Activated T-helper 1 cell treated with anti-CD3 and anti-CD28 coated beads, Interleukin-12 subunit alpha, Interleukin-12 subunit beta, Interleukin-2, Interleukin-4 antibody, amounts not matched to agents 30 ng/mL and 10 ng/mL and 1 ng/mL, durations not matched to agents 14 hours and 24 hours and 36 hours (primary cell): ENCODE data around the gene AUTS2. TPM values are rescaled to one million over a fixed set of nuclear protein-coding genes. Genes with fewer than 3 reads are reported as not detected.

Experiments used
- DNase-seq: peaks from one replicate; pipeline ENCODE4 v3.0.0; 2021; ENCODE audit warnings: low spot score
- H3K27ac Mint-ChIP-seq: one replicate; pipeline ENCODE4 v1.8.0; 2021; ENCODE audit warnings: mild to moderate bottlenecking, mixed read lengths
- H3K27me3 Mint-ChIP-seq: one replicate; pipeline ENCODE4 v1.8.0; 2022; ENCODE audit warnings: mild to moderate bottlenecking, moderate library complexity, mixed read lengths; ENCODE audit not compliant: insufficient read depth
- H3K36me3 Mint-ChIP-seq: one replicate; pipeline ENCODE4 v1.8.0; 2021; ENCODE audit warnings: low read depth, mixed read lengths
- H3K4me1 Mint-ChIP-seq: one replicate; pipeline ENCODE4 v1.8.0; 2021; ENCODE audit warnings: low read depth, mixed read lengths
- H3K4me3 Mint-ChIP-seq: one replicate; pipeline ENCODE4 v1.8.0; 2021; ENCODE audit warnings: mild to moderate bottlenecking, moderate library complexity, mixed read lengths
- H3K9me3 Mint-ChIP-seq: one replicate; pipeline ENCODE4 v1.8.0; 2021; ENCODE audit warnings: mixed read lengths
- intact Hi-C: fragments of 100-400 bp; cut with micrococcal nuclease; formaldehyde crosslinking; loops from one replicate; pipeline ENCODE4 v1.15.1; 2024
- total RNA-seq: library from RNA; stranded (reverse); gene quantifications from 2 replicates; pipeline ENCODE4 v1.2.3, GENCODE V29; 2022

AUTS2 gene
- total RNA-seq, 1 donor from 2014 or later, result 2.7 TPM

- no peaks in the 10 kb centered on the region for H3K27me3 Mint-ChIP-seq
- H3K27ac Mint-ChIP-seq, result no peak overlapping the region
- no peaks in the 10 kb centered on the region for H3K4me1 Mint-ChIP-seq
- DNase-seq, result no peak
- H3K4me3 Mint-ChIP-seq, result no peak overlapping the region
- H3K36me3 Mint-ChIP-seq, result no peaks in the 10 kb centered on the region
- intact Hi-C loops, result loop anchor here (10.0 kb wide), 1 partner anchor 83 kb away; no protein-coding TSS in a partner anchor
- peaks cover 12% of the 10 kb centered on the region for H3K9me3 Mint-ChIP-seq
These were observed 309.4 kb downstream of the AUTS2 start for GRCh38 chr7:69907720-69908119.

- Mint-ChIP-seq H3K27me3 (no peaks in the 10 kb centered on the region), H3K4me1 (no peaks in the 10 kb centered on the region), H3K4me3 (no peak overlapping the region), H3K27ac (no peak overlapping the region), H3K36me3 (no peaks in the 10 kb centered on the region), H3K9me3 (peaks cover 12% of the 10 kb centered on the region)
- intact Hi-C loops, result loop anchor here (10.0 kb wide), 1 partner anchor 84 kb away; no protein-coding TSS in a partner anchor
- DNase-seq, result no peak
These were observed 310.2 kb downstream of the AUTS2 start for GRCh38 chr7:69908454-69908853.

GRCh38 chr7:69910150-69910549 is 311.9 kb downstream of the AUTS2 start:
- Mint-ChIP-seq H3K9me3 (peaks cover 12% of the 10 kb centered on the region), H3K27ac (no peak overlapping the region), H3K36me3 (no peaks in the 10 kb centered on the region)

GRCh38 chr7:69911337-69911736 is 313.1 kb downstream of the AUTS2 start:
- no peaks in the 10 kb centered on the region for H3K27me3 Mint-ChIP-seq
- H3K4me1 Mint-ChIP-seq, result no peaks in the 10 kb centered on the region
- DNase-seq, result no peak
- intact Hi-C loops, result no loop called here
- no peak overlapping the region for H3K27ac Mint-ChIP-seq
- H3K9me3 Mint-ChIP-seq, result peaks cover 12% of the 10 kb centered on the region
- H3K36me3 Mint-ChIP-seq, result no peaks in the 10 kb centered on the region
- no peak overlapping the region for H3K4me3 Mint-ChIP-seq

More at GRCh38 chr7:69910150-69910549, 311.9 kb downstream of the AUTS2 start:
- intact Hi-C loops, result no loop called here
- H3K27me3 Mint-ChIP-seq, result no peaks in the 10 kb centered on the region
- no peak overlapping the region for H3K4me3 Mint-ChIP-seq
- H3K4me1 Mint-ChIP-seq, result no peaks in the 10 kb centered on the region
- DNase-seq, result no peak

DNA sequence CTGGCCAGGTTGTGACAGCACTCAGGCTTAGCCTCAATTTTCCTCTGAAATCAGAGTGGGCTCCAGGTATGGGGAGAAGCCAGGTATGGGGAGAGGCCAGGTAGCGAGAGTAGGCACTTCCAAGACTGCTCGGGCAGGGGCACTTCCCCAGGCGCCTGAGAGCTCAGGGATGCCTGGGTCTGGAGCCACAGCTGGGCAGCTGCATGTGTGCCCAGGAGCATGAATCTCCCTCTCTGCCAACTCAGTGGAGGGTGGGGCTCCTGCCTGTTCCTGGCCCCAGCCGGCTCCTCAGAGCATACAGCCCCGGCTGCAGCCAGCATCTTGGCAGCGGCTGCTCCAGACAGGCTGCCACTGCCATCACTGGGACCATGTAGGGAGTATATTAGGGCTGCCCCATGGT is 313.9 kb downstream of the AUTS2 start:
- intact Hi-C loops, result no loop called here
- peaks cover 12% of the 10 kb centered on the region for H3K9me3 Mint-ChIP-seq

DNA sequence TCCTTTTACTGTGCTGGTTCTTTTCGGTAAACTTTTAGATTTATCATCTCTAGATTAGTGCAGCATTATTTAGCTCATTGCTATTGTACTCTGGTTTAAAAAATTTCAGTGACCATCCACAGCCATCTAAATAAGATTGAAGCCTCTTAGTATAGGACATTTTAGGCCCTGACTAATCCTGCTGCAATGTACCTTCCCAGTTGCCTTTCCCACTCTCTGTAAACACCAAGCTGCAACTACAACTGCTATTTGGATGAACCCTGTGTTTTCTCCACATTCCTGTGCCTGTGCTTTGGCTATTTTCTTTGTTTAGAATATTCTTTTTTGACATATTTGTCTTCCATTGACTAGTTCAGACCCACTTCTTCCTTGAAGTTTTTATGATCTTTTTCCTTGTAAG is 314.6 kb downstream of the AUTS2 start:
- Mint-ChIP-seq H3K9me3 (peaks cover 12% of the 10 kb centered on the region), H3K4me1 (no peaks in the 10 kb centered on the region), H3K27ac (no peak overlapping the region), H3K36me3 (no peaks in the 10 kb centered on the region), H3K27me3 (no peaks in the 10 kb centered on the region), H3K4me3 (no peak overlapping the region)
- intact Hi-C loops, result no loop called here
- no peak for DNase-seq

More for the DNA sequence above, 313.9 kb downstream of the AUTS2 start:
- Mint-ChIP-seq H3K4me3 (no peak overlapping the region), H3K4me1 (no peaks in the 10 kb centered on the region), H3K27me3 (no peaks in the 10 kb centered on the region), H3K36me3 (no peaks in the 10 kb centered on the region), H3K27ac (no peak overlapping the region)
- DNase-seq, result no peak

DNA sequence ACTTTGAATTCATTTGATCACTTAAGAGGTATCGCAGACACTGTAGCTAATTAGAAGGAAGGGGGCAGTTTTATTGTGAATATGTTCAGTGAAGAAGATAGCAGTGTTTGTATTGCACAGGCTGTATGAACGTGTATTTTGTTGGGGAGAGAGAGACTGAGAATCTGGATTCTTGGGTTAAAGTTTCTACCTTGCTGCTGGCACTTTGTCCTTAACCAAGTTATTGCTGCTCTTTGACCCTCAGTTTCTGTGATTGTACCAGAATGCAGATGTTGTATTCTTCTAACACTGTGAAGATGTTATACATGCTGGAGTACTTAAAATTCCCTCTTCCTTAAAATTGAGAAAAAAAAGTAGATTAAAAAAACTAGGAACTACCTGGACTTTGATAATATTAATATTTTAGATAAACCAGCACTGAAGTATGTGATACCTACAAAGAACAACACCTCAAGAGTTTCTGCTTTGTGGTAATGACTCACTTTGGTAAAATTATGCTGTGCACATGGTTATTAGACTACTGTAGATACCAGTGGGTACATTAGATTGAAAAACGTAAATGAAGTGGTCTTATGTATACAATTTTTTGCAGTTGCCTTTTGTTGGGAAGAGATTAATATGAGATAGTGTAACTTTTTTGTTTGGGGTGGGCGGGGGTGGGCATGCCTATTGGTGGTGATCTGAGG is 321.3 kb downstream of the AUTS2 start:
- Mint-ChIP-seq H3K9me3 (no peaks in the 10 kb centered on the region), H3K4me3 (no peak overlapping the region), H3K27ac (no peak overlapping the region), H3K36me3 (no peaks in the 10 kb centered on the region), H3K4me1 (no peaks in the 10 kb centered on the region), H3K27me3 (no peaks in the 10 kb centered on the region)
- DNase-seq, result no peak
- intact Hi-C loops, result no loop called here

GRCh38 chr7:69920797-69921196 is 322.5 kb downstream of the AUTS2 start:
- intact Hi-C loops, result no loop called here
- H3K36me3 Mint-ChIP-seq, result no peaks in the 10 kb centered on the region
- no peak for DNase-seq
- no peaks in the 10 kb centered on the region for H3K9me3 Mint-ChIP-seq
- no peaks in the 10 kb centered on the region for H3K27me3 Mint-ChIP-seq
- no peak overlapping the region for H3K27ac Mint-ChIP-seq
- no peaks in the 10 kb centered on the region for H3K4me1 Mint-ChIP-seq
- H3K4me3 Mint-ChIP-seq, result no peak overlapping the region

GRCh38 chr7:69922026-69922803 is 323.9 kb downstream of the AUTS2 start:
- no peaks in the 10 kb centered on the region for H3K36me3 Mint-ChIP-seq
- intact Hi-C loops, result no loop called here

DNA sequence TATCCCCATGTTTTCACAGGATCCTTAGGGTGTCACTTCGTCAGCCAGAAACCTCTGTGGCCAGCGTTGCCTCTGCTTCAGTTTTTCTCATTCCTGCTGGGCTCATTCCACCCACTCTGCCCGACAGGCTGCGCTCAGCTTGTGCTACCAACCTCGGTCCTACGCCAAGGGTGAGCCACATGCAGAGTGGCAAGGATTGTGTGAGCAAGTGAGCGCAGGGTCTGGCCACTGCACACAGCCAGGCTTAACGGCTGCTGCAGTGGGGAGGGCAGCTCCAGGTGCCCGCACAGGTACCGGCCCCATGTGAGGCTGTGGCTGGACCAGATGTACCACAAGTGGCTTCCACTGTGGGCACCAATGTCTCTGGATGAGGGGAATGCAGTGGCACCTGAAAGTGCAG is 329.2 kb downstream of the AUTS2 start:
- no peaks in the 10 kb centered on the region for H3K36me3 Mint-ChIP-seq
- no peak overlapping the region for H3K4me3 Mint-ChIP-seq
- H3K4me1 Mint-ChIP-seq, result no peaks in the 10 kb centered on the region
- no peak for DNase-seq
- H3K27me3 Mint-ChIP-seq, result no peaks in the 10 kb centered on the region
- no peak overlapping the region for H3K27ac Mint-ChIP-seq
- H3K9me3 Mint-ChIP-seq, result no peaks in the 10 kb centered on the region
- intact Hi-C loops, result no loop called here

More at GRCh38 chr7:69922026-69922803, 323.9 kb downstream of the AUTS2 start:
- H3K27ac Mint-ChIP-seq, result no peak overlapping the region
- H3K4me1 Mint-ChIP-seq, result no peaks in the 10 kb centered on the region
- no peak for DNase-seq
- no peaks in the 10 kb centered on the region for H3K9me3 Mint-ChIP-seq
- no peaks in the 10 kb centered on the region for H3K27me3 Mint-ChIP-seq
- H3K4me3 Mint-ChIP-seq, result no peak overlapping the region

- no peak for DNase-seq
- intact Hi-C loops, result no loop called here
- Mint-ChIP-seq H3K27ac (no peak overlapping the region), H3K4me3 (no peak overlapping the region), H3K27me3 (no peaks in the 10 kb centered on the region), H3K9me3 (no peaks in the 10 kb centered on the region), H3K36me3 (no peaks in the 10 kb centered on the region), H3K4me1 (no peaks in the 10 kb centered on the region)
These were observed 330.3 kb downstream of the AUTS2 start for GRCh38 chr7:69928621-69929020.

- intact Hi-C loops, result no loop called here
- Mint-ChIP-seq H3K4me3 (no peak overlapping the region), H3K9me3 (no peaks in the 10 kb centered on the region), H3K27ac (no peak overlapping the region), H3K4me1 (no peaks in the 10 kb centered on the region), H3K27me3 (no peaks in the 10 kb centered on the region), H3K36me3 (no peaks in the 10 kb centered on the region)
- DNase-seq, result no peak
These were observed 331.3 kb downstream of the AUTS2 start for GRCh38 chr7:69929622-69930021.

- H3K4me1 Mint-ChIP-seq, result no peaks in the 10 kb centered on the region
- no peaks in the 10 kb centered on the region for H3K9me3 Mint-ChIP-seq
- no peak overlapping the region for H3K27ac Mint-ChIP-seq
- intact Hi-C loops, result no loop called here
- H3K36me3 Mint-ChIP-seq, result no peaks in the 10 kb centered on the region
- no peak overlapping the region for H3K4me3 Mint-ChIP-seq
- H3K27me3 Mint-ChIP-seq, result peaks cover 2% of the 10 kb centered on the region
- DNase-seq, result no peak
These were observed 333.9 kb downstream of the AUTS2 start for GRCh38 chr7:69932034-69932628.
